ENCODE results near the gene CAPN11. TPM values are rescaled to one million over a fixed set of nuclear protein-coding genes. Genes with fewer than 3 reads are reported as not detected.
A peak's percentile ranks its signal among the peaks of the same experiment; 100 is the strongest.

CAPN11 gene
- total and polyA plus RNA-seq, 9 of the 15 experiments (the other 6 are each of a cell fraction or from before 2014, with no cell fraction given), result 0.03 to 0.61 (median 0.17) TPM; not detected in 1

- TF ChIP-seq, protein P1, sequence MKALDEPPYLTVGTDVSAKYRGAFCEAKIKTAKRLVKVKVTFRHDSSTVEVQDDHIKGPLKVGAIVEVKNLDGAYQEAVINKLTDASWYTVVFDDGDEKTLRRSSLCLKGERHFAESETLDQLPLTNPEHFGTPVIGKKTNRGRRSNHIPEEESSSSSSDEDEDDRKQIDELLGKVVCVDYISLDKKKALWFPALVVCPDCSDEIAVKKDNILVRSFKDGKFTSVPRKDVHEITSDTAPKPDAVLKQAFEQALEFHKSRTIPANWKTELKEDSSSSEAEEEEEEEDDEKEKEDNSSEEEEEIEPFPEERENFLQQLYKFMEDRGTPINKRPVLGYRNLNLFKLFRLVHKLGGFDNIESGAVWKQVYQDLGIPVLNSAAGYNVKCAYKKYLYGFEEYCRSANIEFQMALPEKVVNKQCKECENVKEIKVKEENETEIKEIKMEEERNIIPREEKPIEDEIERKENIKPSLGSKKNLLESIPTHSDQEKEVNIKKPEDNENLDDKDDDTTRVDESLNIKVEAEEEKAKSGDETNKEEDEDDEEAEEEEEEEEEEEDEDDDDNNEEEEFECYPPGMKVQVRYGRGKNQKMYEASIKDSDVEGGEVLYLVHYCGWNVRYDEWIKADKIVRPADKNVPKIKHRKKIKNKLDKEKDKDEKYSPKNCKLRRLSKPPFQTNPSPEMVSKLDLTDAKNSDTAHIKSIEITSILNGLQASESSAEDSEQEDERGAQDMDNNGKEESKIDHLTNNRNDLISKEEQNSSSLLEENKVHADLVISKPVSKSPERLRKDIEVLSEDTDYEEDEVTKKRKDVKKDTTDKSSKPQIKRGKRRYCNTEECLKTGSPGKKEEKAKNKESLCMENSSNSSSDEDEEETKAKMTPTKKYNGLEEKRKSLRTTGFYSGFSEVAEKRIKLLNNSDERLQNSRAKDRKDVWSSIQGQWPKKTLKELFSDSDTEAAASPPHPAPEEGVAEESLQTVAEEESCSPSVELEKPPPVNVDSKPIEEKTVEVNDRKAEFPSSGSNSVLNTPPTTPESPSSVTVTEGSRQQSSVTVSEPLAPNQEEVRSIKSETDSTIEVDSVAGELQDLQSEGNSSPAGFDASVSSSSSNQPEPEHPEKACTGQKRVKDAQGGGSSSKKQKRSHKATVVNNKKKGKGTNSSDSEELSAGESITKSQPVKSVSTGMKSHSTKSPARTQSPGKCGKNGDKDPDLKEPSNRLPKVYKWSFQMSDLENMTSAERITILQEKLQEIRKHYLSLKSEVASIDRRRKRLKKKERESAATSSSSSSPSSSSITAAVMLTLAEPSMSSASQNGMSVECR (CRISPR knock-in tag; IDR thresholded peaks at IDR 0.05), result peak; percentile 40; the same call in 1 of the 2 replicates
- TF ChIP-seq RBFOX2 (IDR thresholded peaks at IDR 0.05; ENCODE audit: low read depth, low read length) (peak; percentile 83), POLR2G (IDR thresholded peaks at IDR 0.05; ENCODE audit: low read depth, low read length) (peak; percentile 91), PHF8 (IDR thresholded peaks at IDR 0.05; ENCODE audit: borderline replicate concordance, low read length) (peak; percentile 80; the same call in 1 of the 2 replicates), NRF1 (conservative IDR thresholded peaks at IDR 0.05 in 1 of 2, IDR thresholded peaks at IDR 0.05 in 1 of 2) (peak; percentile 92 to 93), POLR2AphosphoS5 (IDR thresholded peaks at IDR 0.05; ENCODE audit: control insufficient read depth, insufficient read depth, low read depth, low read length) (peak; percentile 83), POLR2B (IDR thresholded peaks at IDR 0.05; ENCODE audit: low read depth, partially characterized antibody) (peak; percentile 83), ZNF444 (CRISPR knock-in tag; IDR thresholded peaks at IDR 0.05) (peak; percentile 79), TBP (optimal IDR thresholded peaks at IDR 0.05; ENCODE audit: low read depth, low read length) (peak; percentile 57)
- TF ChIP-seq, protein P2, sequence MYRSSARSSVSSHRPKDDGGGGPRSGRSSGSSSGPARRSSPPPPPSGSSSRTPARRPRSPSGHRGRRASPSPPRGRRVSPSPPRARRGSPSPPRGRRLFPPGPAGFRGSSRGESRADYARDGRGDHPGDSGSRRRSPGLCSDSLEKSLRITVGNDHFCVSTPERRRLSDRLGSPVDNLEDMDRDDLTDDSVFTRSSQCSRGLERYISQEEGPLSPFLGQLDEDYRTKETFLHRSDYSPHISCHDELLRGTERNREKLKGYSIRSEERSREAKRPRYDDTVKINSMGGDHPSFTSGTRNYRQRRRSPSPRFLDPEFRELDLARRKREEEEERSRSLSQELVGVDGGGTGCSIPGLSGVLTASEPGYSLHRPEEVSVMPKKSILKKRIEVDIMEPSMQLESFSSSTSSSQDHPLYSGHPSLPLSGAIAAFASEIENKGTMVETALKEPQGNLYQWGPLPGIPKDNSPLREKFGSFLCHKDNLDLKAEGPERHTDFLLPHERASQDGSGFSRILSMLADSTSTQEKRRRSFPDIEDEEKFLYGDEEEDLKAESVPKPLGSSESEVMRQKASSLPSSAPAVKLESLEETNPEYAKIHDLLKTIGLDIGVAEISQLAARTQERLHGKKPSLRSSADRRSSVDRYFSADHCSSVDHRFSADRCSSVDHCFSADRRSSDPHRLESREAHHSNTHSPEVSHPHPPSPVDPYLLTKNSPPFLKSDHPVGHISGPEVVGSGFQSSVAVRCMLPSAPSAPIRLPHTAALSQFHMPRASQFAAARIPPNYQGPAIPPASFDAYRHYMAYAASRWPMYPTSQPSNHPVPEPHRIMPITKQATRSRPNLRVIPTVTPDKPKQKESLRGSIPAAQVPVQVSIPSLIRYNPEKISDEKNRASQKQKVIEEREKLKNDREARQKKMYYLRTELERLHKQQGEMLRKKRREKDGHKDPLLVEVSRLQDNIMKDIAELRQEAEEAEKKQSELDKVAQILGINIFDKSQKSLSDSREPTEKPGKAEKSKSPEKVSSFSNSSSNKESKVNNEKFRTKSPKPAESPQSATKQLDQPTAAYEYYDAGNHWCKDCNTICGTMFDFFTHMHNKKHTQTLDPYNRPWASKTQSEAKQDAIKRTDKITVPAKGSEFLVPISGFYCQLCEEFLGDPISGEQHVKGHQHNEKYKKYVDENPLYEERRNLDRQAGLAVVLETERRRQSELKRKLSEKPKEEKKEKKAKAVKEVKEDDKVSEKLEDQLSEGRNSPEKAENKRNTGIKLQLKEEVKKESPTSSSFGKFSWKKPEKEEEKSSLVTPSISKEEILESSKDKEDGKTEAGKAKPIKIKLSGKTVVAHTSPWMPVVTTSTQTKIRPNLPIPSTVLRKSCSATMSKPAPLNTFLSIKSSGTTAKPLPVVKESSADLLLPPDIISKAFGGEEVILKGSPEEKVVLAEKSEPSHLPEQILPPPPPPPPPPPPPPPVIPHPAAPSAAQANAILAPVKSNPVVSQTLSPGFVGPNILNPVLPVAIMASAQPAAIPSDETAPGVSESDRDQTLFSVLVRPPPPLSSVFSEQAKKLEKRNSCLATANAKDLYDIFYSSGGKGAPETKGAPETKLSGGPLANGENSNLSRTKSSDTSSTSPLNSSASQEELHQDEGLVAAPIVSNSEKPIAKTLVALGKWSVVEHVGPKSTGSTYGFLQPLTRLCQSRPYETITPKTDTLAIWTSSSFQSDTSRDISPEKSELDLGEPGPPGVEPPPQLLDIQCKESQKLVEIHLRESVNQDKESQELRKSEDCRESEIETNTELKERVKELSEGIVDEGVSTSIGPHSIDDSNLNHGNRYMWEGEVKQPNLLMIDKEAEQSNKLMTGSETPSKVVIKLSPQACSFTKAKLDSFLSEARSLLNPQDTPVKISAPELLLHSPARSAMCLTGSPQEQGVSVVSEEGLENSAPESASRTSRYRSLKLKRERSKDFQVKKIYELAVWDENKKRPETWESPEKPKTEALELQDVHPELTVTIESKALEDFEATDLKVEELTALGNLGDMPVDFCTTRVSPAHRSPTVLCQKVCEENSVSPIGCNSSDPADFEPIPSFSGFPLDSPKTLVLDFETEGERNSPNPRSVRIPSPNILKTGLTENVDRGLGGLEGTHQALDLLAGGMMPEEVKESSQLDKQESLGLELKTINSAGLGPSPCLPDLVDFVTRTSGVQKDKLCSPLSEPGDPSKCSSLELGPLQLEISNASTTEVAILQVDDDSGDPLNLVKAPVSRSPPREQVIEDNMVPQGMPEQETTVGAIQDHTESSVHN (IDR thresholded peaks at IDR 0.05; ENCODE audit: borderline replicate concordance in 1 of 2, low read depth in 1 of 2), result no peak
- TF ChIP-seq, protein P3, sequence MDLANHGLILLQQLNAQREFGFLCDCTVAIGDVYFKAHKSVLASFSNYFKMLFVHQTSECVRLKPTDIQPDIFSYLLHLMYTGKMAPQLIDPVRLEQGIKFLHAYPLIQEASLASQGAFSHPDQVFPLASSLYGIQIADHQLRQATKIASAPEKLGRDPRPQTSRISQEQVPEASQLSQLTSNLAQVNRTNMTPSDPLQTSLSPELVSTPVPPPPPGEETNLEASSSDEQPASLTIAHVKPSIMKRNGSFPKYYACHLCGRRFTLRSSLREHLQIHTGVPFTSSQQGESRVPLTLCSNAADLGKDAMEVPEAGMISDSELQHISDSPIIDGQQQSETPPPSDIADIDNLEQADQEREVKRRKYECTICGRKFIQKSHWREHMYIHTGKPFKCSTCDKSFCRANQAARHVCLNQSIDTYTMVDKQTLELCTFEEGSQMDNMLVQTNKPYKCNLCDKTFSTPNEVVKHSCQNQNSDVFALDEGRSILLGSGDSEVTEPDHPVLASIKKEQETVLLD (IDR thresholded peaks at IDR 0.05), result peak; percentile 22; the same call in 1 of the 2 replicates
These were observed 31.2 kb upstream of the CAPN11 start, which contains the start of the genes MRPL14 and TMEM63B (continued) for GRCh38 chr6:44127186-44128019.

Data from K562 (cell line).